ENCODE measurements around the gene NTM.

The NTM gene

DNA sequence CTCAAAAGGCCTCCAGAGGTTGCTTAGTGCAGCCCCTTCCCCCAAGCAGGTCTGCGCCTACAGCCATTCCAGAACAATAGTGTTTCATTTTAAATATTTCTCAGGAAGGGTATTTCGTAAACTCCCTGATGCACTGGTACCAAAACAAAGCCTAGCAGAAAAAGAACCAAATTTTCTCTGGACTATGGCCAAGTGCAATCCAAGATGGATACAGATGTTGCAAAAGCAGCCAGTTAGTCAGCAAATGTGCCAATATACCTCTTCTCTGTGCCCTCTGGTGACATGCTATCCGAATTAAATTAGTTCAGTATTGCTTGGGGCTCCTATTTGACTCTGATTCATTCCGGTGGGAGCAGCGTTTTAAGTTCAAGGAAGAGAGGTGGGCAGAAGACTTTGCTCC lies 247.8 kb downstream of the NTM start (continued):
- no peak for TF ChIP-seq REST (tag by site-specific recombination; IDR thresholded peaks at IDR 0.05)

DNA sequence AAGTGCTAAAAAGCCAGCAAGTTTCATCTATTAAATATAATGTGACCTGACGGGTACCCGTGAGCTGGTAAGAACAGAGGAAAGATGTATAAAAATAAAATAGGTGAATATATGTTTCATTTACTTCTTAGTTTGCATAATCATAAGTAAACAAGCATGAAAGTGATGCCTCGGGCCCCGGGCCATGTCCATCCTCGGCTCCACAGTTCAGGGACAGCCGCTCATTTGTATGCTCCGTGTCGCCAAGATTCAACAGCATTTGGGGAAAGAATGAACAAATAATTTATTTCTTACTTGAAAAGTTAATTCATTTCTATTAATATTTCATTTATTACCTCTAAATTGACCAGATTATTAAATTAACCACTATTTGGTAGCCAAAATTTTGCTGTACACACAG lies 251.8 kb downstream of the NTM start:
- Histone ChIP-seq H3K27ac (ENCODE audit: extremely low read depth, low read depth, low read length) (no peak overlapping the region), H3K4me3 (ENCODE audit: low read depth, low read length) (no peak overlapping the region), H3K36me3 (ENCODE audit: control insufficient read depth in 2 of 2, insufficient read depth in 1 of 2, low read length in 2 of 2) (no peaks in the 10 kb centered on the region), H3K9me3 (ENCODE audit: control insufficient read depth, insufficient read depth, low read depth, low read length) (no peaks in the 10 kb centered on the region), H3K4me1 (ENCODE audit: control insufficient read depth, insufficient read depth, low read length) (no peaks in the 10 kb centered on the region)
- TF ChIP-seq, protein P1, sequence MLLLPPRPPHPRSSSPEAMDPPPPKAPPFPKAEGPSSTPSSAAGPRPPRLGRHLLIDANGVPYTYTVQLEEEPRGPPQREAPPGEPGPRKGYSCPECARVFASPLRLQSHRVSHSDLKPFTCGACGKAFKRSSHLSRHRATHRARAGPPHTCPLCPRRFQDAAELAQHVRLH (tag by site-specific recombination; IDR thresholded peaks at IDR 0.05): no peak
- no peak for TF ChIP-seq ZNF341 (tag by site-specific recombination; IDR thresholded peaks at IDR 0.05; ENCODE audit: low read depth)
- no peak for TF ChIP-seq ZNF398 (tag by site-specific recombination; IDR thresholded peaks at IDR 0.05)
- TF ChIP-seq, protein P2, sequence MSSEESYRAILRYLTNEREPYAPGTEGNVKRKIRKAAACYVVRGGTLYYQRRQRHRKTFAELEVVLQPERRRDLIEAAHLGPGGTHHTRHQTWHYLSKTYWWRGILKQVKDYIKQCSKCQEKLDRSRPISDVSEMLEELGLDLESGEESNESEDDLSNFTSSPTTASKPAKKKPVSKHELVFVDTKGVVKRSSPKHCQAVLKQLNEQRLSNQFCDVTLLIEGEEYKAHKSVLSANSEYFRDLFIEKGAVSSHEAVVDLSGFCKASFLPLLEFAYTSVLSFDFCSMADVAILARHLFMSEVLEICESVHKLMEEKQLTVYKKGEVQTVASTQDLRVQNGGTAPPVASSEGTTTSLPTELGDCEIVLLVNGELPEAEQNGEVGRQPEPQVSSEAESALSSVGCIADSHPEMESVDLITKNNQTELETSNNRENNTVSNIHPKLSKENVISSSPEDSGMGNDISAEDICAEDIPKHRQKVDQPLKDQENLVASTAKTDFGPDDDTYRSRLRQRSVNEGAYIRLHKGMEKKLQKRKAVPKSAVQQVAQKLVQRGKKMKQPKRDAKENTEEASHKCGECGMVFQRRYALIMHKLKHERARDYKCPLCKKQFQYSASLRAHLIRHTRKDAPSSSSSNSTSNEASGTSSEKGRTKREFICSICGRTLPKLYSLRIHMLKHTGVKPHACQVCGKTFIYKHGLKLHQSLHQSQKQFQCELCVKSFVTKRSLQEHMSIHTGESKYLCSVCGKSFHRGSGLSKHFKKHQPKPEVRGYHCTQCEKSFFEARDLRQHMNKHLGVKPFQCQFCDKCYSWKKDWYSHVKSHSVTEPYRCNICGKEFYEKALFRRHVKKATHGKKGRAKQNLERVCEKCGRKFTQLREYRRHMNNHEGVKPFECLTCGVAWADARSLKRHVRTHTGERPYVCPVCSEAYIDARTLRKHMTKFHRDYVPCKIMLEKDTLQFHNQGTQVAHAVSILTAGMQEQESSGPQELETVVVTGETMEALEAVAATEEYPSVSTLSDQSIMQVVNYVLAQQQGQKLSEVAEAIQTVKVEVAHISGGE (tag by site-specific recombination; conservative IDR thresholded peaks at IDR 0.05; ENCODE audit: low read depth): no peak
- no peak for TF ChIP-seq ZFP37 (tag by site-specific recombination; IDR thresholded peaks at IDR 0.05)
- no peak for TF ChIP-seq YY1 (tag by site-specific recombination; IDR thresholded peaks at IDR 0.05)
- TF ChIP-seq ZBTB44 (tag by site-specific recombination; IDR thresholded peaks at IDR 0.05): no peak
- no peak for TF ChIP-seq ZNF433 (tag by site-specific recombination; IDR thresholded peaks at IDR 0.05; ENCODE audit: low read depth)
- POLR2A ChIA-PET: no interaction called here
- CTCF ChIA-PET: interaction anchor here (0.7 kb wide), 1 partner anchor 558 kb away, joined by 6 read pairs; no protein-coding TSS in a partner anchor

- Histone ChIP-seq H3K27ac (ENCODE audit: extremely low read depth, low read depth, low read length) (no peak overlapping the region), H3K36me3 (ENCODE audit: control insufficient read depth in 2 of 2, insufficient read depth in 1 of 2, low read length in 2 of 2) (no peaks in the 10 kb centered on the region), H3K9me3 (ENCODE audit: control insufficient read depth, insufficient read depth, low read depth, low read length) (no peaks in the 10 kb centered on the region), H3K4me1 (ENCODE audit: control insufficient read depth, insufficient read depth, low read length) (no peaks in the 10 kb centered on the region), H3K4me3 (ENCODE audit: low read depth, low read length) (no peak overlapping the region)
- POLR2A ChIA-PET: no interaction called here
- CTCF ChIA-PET: no interaction called here
- TF ChIP-seq ZNF184 (tag by site-specific recombination; IDR thresholded peaks at IDR 0.05) (no peak), ZNF146 (tag by site-specific recombination; IDR thresholded peaks at IDR 0.05) (no peak), ZEB2 (tag by site-specific recombination; IDR thresholded peaks at IDR 0.05) (no peak), ZNF404 (tag by site-specific recombination; IDR thresholded peaks at IDR 0.05) (no peak), TCF7L2 (IDR thresholded peaks at IDR 0.05; ENCODE audit: borderline replicate concordance, low read depth, low read length) (no peak), PATZ1 (tag by site-specific recombination; IDR thresholded peaks at IDR 0.05) (no peak), ZBTB44 (tag by site-specific recombination; IDR thresholded peaks at IDR 0.05) (no peak), ZNF423 (tag by site-specific recombination; IDR thresholded peaks at IDR 0.05) (no peak), ZBTB6 (tag by site-specific recombination; IDR thresholded peaks at IDR 0.05) (no peak)
Observed at GRCh38 chr11:131624531-131624930, 254.1 kb downstream of the NTM start.

Measured in HEK293 (cell line).